ENCODE results near the gene APOC3. TPM values are rescaled to one million over a fixed set of nuclear protein-coding genes. Genes with fewer than 3 reads are reported as not detected.

APOC3 gene
- total and polyA plus RNA-seq, 2 experiments from 2014 or later: not detected

DNA sequence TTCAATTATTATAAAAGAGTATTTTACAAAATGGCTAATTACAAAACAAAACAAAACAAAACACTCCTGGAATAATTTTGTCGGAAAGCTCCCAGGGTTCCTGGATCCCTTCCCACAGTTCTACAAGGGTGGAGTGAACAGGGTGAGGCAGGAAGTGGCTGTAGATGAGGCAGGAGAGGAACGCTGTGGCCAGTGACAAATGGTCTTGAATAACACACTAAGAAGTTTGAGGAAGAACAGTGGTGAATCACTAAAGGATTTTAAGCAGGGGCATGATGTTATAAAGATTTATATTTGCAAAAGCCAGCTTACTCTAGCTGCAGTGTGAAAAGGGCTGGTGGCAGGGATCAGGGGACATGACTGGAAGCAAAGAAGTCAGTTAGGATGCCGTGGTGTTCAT is 41.5 kb downstream of the APOC3 start:
- no peak overlapping the region for H3K4me3 Mint-ChIP-seq
- DNase-seq (ENCODE audit: low spot score): no peak
- Histone ChIP-seq H3K4me2 (no peak overlapping the region), H3K4me3 (no peak overlapping the region), H3K36me3 (ENCODE audit: insufficient read depth) (peaks cover 20% of the 10 kb centered on the region; the same call in 1 of the 2 replicates), H3F3A (replicated peaks; ENCODE audit: low read depth) (no peaks in the 10 kb centered on the region), H3K9me2 (ENCODE audit: insufficient read depth) (no peaks in the 10 kb centered on the region), H3K27me3 (ENCODE audit: insufficient read depth) (no peaks in the 10 kb centered on the region), H3K79me2 (replicated peaks; ENCODE audit: insufficient read depth) (no peaks in the 10 kb centered on the region), H3K4me1 (ENCODE audit: insufficient read depth) (no peaks in the 10 kb centered on the region), H4K20me1 (replicated peaks; ENCODE audit: insufficient read depth) (no peaks in the 10 kb centered on the region), H3K27ac (ENCODE audit: low read depth) (no peak overlapping the region), H2AFZ (no peak overlapping the region)
- no peak overlapping the region for H3K27ac Mint-ChIP-seq
- H3K36me3 Mint-ChIP-seq (ENCODE audit: low read depth): peaks cover 24% of the 10 kb centered on the region
- no peaks in the 10 kb centered on the region for H3K4me1 Mint-ChIP-seq
- H3K27me3 Mint-ChIP-seq (ENCODE audit: insufficient read depth, low read depth, poor library complexity): no peaks in the 10 kb centered on the region
- TF ChIP-seq CREB1 (CRISPR knock-in tag; IDR thresholded peaks at IDR 0.05; ENCODE audit: low read depth) (no peak), POLR2AphosphoS5 (IDR thresholded peaks at IDR 0.05; ENCODE audit: low read depth) (no peak), ZNF462 (CRISPR knock-in tag; IDR thresholded peaks at IDR 0.05) (no peak), JUNB (IDR thresholded peaks at IDR 0.05; ENCODE audit: unreplicated experiment) (no peak), EZH2phosphoT487 (IDR thresholded peaks at IDR 0.05; ENCODE audit: unreplicated experiment) (no peak), ZNF114 (CRISPR knock-in tag; IDR thresholded peaks at IDR 0.05) (no peak), ZNF331 (CRISPR knock-in tag; IDR thresholded peaks at IDR 0.05; ENCODE audit: low read depth) (no peak), ETS1 (IDR thresholded peaks at IDR 0.05) (no peak), EZH2 (IDR thresholded peaks at IDR 0.05; ENCODE audit: low read depth, unreplicated experiment) (no peak), NANOG (IDR thresholded peaks at IDR 0.05; ENCODE audit: borderline replicate concordance) (no peak), STAT1 (IDR thresholded peaks at IDR 0.05; ENCODE audit: unreplicated experiment) (no peak)
- TF ChIP-seq, protein P1, sequence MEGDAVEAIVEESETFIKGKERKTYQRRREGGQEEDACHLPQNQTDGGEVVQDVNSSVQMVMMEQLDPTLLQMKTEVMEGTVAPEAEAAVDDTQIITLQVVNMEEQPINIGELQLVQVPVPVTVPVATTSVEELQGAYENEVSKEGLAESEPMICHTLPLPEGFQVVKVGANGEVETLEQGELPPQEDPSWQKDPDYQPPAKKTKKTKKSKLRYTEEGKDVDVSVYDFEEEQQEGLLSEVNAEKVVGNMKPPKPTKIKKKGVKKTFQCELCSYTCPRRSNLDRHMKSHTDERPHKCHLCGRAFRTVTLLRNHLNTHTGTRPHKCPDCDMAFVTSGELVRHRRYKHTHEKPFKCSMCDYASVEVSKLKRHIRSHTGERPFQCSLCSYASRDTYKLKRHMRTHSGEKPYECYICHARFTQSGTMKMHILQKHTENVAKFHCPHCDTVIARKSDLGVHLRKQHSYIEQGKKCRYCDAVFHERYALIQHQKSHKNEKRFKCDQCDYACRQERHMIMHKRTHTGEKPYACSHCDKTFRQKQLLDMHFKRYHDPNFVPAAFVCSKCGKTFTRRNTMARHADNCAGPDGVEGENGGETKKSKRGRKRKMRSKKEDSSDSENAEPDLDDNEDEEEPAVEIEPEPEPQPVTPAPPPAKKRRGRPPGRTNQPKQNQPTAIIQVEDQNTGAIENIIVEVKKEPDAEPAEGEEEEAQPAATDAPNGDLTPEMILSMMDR (conservative IDR thresholded peaks at IDR 0.05; ENCODE audit: low read depth in 2 of 2): no peak
- TF ChIP-seq, protein P2, sequence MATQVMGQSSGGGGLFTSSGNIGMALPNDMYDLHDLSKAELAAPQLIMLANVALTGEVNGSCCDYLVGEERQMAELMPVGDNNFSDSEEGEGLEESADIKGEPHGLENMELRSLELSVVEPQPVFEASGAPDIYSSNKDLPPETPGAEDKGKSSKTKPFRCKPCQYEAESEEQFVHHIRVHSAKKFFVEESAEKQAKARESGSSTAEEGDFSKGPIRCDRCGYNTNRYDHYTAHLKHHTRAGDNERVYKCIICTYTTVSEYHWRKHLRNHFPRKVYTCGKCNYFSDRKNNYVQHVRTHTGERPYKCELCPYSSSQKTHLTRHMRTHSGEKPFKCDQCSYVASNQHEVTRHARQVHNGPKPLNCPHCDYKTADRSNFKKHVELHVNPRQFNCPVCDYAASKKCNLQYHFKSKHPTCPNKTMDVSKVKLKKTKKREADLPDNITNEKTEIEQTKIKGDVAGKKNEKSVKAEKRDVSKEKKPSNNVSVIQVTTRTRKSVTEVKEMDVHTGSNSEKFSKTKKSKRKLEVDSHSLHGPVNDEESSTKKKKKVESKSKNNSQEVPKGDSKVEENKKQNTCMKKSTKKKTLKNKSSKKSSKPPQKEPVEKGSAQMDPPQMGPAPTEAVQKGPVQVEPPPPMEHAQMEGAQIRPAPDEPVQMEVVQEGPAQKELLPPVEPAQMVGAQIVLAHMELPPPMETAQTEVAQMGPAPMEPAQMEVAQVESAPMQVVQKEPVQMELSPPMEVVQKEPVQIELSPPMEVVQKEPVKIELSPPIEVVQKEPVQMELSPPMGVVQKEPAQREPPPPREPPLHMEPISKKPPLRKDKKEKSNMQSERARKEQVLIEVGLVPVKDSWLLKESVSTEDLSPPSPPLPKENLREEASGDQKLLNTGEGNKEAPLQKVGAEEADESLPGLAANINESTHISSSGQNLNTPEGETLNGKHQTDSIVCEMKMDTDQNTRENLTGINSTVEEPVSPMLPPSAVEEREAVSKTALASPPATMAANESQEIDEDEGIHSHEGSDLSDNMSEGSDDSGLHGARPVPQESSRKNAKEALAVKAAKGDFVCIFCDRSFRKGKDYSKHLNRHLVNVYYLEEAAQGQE (IDR thresholded peaks at IDR 0.05; ENCODE audit: unreplicated experiment): no peak
- no peaks in the 10 kb centered on the region for H3K9me3 Mint-ChIP-seq
- ATAC-seq: no peak

All from GM23338 (cell line).